GF-D8 (cell line): Measurements from ENCODE around the gene FOXA3.

Experiments used
- DNase-seq: peaks from one replicate; lab custom pipeline; 2025; lab: John Stamatoyannopoulos, UW

Gene FOXA3

DNA sequence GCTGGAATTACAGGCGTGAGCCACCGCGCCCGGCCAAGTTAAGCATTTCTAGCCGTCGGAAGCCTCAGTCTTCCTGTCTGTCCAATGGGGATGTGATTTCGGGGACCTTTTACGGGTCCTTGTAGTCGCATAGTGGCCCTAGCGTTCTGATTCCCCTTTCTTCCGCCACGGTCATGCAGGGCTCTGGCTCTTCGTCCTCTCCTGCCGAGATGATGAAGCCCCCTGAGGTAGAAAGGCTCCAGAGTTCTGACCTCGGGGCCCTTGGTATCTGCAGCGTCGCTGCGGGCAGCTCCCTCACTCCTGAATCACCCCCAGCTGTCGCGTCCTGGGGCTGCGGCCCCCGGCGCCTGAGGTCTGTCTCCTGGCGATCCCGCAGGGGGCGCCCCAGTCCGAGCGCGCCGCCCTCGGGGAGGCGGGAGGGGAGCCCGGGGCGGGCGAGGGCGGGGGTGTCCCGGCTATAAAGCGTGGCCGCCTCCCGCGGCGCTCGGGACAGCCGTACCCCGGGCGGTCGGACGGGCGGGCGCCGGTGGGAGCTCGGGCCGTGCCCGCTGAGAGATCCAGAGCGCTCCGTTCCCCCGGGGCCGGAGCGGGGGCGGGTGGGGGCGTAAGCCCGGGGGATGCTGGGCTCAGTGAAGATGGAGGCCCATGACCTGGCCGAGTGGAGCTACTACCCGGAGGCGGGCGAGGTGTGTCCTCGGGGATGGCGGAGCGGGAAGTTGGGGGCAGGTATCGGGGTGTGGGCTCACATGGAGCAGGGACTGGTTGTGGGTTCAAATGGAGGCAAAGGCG, at the start of gene FOXA3:
Gene FOXA3, plus strand, starts transcription at position 487 of the 789 bp plus-strand sequence. Its CDS starts 131 bp downstream, at position 618.
- no peak for DNase-seq

DNA sequence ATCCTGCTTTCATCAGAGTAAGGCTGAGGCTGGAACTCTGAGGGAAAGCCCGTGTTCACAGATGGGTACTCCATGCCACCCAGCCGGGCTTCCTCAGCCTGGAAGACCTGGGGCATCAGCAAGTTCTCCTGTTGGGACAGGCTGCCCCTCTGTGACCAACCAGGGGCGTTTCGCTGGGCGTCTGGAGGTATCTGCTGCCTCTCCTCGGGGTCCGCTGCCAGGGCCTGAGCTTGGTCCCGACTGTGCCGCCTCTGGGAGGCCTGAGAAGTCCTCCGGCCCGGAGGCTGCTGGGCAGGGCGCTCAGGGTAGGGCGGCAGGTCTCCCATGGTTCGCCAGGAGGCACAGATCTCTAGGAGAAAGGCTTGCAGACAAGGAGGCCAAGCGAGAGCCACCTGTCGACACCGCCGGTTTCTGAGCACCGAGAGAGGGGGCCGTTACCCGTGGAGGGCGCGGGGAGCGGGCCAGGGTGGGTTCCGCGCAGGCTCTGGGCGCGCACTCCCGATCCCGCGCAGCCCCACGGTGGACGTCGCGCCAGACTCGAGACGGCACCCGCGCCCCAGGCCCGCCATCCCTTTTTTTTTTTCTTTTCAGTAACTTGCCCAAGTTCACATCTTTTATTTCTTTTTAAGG, 49.2 kb upstream of the FOXA3 start, which contains the start of gene RSPH6A:
Gene RSPH6A, minus strand, starts transcription at position 458 of the 630 bp plus-strand sequence. Its CDS starts 132 bp downstream, at position 326.
- DNase-seq = no peak

DNA sequence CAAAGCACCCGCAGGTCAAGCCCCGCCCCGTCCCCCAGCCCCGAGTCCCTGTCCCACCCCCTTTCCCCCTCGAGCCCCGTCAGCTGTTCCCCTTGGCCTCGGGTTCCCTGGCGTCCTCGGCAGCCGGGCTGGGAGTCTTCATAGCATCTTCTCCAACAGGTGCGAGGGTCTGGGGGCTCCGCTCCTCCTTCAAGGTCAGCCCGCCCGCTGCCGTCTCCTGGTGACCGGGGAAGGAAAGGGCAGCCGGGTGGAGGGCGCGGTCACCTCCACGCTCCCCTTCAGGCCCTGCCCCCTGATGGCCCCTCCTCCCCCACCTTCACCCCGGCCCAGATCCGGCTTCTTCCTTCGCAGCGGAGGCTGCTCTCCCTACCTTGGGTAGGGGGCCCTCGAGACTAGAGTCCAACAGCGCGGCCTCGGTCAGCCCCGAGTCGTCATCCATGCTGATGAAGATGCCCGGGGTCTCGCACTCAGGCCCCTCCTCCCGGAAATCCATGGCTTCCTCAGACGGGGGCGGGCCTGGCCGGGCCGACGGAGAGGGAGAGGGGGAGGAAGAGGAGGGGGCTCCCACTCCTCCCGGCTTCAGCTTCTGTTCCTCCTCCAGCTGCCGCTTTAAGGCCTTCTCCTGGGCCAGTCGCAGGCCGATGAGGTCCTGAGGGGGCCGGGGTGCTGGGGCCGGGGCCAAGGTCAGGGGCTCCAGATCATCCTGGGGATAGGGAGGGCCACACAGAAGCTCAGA, 48.5 kb upstream of the FOXA3 start:
- no peak for DNase-seq

- DNase-seq = no peak
Observed at GRCh38 chr19:45816236-45817009, 47.7 kb upstream of the FOXA3 start.

DNA sequence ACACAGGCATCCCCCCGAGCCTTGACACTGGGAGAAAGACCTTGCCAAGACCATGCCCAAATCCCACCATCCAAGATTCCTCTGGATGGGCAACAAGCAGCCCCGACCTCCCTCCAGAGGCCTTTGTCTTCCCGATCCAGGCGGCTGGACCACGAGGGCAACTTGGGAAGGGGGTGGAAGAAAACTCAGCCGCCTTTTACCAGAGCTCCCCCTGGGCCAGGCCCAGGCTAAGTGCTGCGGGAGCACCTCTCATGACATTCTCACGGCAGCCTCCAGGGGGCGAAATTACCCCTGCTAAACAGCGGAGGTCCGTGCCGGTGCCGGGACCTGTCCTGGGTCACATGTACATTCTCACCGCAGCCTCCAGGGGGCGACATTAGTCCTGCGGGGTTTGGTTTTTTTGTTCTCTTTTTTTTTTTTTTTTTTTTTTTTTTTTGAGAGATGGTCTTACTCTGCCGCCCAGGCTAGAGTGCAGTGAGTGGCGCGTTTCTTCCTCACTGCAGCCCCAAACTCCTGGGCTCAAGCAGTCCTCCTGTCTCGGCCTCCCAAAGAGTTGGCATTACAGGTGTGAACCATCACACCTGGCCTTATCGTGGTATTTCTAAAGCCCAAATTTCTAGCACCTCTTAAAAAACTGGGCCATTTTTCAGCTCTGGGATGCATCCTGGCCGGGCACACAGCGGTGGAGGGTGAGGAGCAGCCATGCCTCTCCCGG, 47.0 kb upstream of the FOXA3 start:
- peak; percentile 80 for DNase-seq

DNA sequence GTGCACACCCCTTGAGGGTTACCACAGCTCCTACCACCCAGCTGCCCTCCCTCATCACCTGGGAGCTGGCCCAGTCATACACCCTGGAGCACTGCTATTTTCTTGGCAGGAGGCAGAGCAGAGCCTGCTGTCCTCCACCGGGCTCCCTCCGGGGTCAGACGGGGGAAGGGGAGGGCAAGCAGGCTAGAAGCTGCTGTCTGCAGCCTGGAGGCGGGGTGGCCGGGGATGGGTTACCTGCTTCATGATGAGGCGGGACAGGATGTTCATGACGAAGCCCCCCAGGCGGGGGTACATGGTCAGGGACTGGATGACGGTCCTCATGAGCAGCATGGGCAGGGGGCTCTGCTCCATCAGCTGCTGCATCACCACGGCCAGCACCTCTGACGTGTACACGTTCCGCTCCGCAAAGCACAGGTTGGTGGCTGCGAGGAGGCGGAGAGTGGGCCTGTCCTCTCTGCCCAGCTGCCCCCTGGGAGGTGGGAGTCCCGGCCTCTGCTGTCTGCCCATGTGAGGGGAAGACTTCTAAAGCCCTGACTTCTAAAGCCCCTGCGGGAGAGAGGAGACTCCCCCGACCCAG, 46.3 kb upstream of the FOXA3 start:
- no peak for DNase-seq

- DNase-seq = no peak
Observed at GRCh38 chr19:45819769-45820168, 44.4 kb upstream of the FOXA3 start.

GRCh38 chr19:45820413-45821102, 43.6 kb upstream of the FOXA3 start:
- no peak for DNase-seq

DNA sequence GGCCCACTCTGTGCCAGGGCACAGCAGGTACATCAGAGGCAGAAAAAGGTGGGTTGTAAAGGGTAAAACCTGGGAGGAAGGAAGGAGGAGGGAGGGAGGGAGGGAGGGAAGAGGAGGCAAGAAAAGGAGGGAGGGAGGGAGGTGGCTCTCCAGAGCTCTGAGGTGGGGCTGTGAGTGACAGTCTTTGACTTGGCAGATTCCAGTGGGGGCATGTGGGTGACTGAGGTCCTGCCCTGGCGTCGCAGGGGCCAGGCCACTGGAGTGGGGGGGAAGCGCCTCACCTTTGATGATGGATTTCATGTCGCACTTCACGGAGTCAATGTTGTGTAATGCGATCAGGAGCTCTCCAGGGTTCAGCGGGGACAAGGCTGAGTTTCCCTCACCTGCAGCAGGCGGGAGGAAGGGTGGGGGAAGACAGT, 43.0 kb upstream of the FOXA3 start:
- DNase-seq = no peak

GRCh38 chr19:45821570-45821969, 42.6 kb upstream of the FOXA3 start:
- no peak for DNase-seq

GRCh38 chr19:45822716-45823115, 41.4 kb upstream of the FOXA3 start:
- no peak for DNase-seq

GRCh38 chr19:45823182-45823581, 40.9 kb upstream of the FOXA3 start:
- DNase-seq = no peak

- DNase-seq = no peak
Observed at GRCh38 chr19:45824041-45824471, 40.1 kb upstream of the FOXA3 start.

GRCh38 chr19:45824531-45825262, 39.4 kb upstream of the FOXA3 start:
- DNase-seq = no peak

DNA sequence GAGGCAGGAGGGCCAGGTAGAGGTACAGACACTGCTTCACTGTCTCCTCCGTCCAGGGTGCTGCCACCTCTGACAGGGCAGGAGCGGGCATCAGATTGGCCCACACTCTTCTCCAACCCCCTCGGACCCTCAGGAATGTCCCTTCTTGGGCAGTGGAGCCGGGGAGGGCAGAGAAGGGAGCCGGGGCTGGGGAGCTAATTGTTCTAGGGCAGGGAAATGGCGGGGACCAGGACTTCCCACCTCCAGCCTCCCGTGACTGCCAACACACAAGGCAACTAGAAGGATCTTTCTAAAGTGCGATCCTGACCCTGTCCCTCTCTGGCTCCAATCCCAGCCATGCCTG, 38.9 kb upstream of the FOXA3 start:
- DNase-seq = no peak

- no peak for DNase-seq
Observed at GRCh38 chr19:45825917-45826893, 37.9 kb upstream of the FOXA3 start.

DNA sequence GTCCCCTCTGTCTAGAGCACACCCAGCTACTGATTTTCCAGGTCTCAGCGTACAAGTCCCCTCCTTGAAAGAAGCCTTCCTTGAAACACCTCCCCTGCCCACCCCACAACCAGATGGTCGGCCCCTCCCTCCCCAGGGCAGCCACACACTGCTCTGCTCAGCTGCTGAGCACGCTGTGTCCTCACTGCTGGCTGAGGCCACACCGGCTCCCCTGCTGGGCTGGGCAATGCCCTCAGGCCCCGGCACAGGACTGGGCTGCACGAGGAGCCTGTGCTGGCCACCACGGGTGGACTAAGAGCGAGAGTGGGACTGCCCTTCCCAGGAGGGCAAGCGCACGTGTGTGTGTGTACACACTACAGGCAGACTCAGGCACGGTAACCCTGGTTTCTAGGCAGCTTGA, 37.2 kb upstream of the FOXA3 start:
- no peak for DNase-seq

DNA sequence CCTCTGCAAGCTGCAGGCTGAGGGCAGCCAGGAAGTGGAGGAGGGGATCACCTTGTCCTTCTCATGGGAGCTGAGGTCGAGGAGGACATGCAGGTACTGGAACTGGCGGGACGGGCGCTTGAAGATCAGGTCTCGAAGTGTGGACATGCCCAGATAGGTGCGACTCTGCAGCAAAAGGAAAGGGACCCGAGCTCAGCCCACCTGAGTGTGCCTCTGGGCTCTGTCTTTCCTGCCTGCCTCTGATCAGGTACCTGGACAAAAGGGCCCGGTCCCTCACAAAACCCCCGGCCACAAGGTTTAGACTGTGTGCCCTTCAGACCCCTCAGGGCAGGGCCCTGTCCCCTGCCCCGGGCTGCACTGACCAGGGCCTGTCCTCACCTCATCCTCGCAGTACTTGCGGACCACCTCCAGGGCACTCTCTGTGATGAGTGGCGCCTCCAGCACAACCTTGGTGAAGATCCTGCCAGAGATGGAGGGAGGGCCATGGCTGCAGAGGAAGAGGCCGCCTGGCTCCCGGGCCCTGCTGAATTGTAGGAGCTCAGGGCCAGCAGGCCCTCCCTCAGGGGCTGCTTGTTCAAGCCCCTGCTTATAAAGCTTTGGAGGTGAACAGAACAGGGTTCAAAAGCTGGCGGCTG, 36.5 kb upstream of the FOXA3 start:
- no peak for DNase-seq
